Mesothelial cell of epicardium (in vitro differentiated cells): Measurements from ENCODE around the gene FAM124A. TPM values are rescaled to one million over a fixed set of nuclear protein-coding genes. Genes with fewer than 3 reads are reported as not detected.

Experiments
- DNase-seq, 2 experiments: peaks; one replicate each; pipeline ENCODE4 v3.0.0; 2021; ENCODE audit warnings: low spot score in 2 of 2; ENCODE audit not compliant: unreplicated experiment in 2 of 2
- H3K27ac Mint-ChIP-seq: 2 replicates; pipeline ENCODE4 v1.8.0; 2021; ENCODE audit warnings: mixed read lengths
- H3K27me3 Mint-ChIP-seq: 2 replicates; pipeline ENCODE4 v1.8.0; 2021; ENCODE audit warnings: low read depth, mixed read lengths
- H3K36me3 Mint-ChIP-seq: 2 replicates; pipeline ENCODE4 v1.8.0; 2021; ENCODE audit warnings: mixed read lengths
- H3K4me1 Mint-ChIP-seq: 2 replicates; pipeline ENCODE4 v1.8.0; 2021; ENCODE audit warnings: mixed read lengths
- H3K4me3 Mint-ChIP-seq: 2 replicates; pipeline ENCODE4 v1.8.0; 2021; ENCODE audit warnings: mild to moderate bottlenecking, moderate library complexity, mixed read lengths
- H3K9me3 Mint-ChIP-seq: 2 replicates; pipeline ENCODE4 v1.8.0; 2021; ENCODE audit warnings: mixed read lengths
- total RNA-seq: library from RNA; stranded (reverse); gene quantifications from 3 replicates; pipeline ENCODE4 v1.2.1, GENCODE V29; 2021
- TF ChIP-seq, protein P1 (sequence below): fragments of 200-600 bp; sonication (generic); IDR thresholded peaks from one replicate; pipeline ENCODE4 v1.5.0; 2021; ENCODE audit warnings: antibody characterized with exemption; ENCODE audit not compliant: unreplicated experiment

Gene FAM124A
- total RNA-seq, 1 donor from 2014 or later = 0.78 TPM

DNA sequence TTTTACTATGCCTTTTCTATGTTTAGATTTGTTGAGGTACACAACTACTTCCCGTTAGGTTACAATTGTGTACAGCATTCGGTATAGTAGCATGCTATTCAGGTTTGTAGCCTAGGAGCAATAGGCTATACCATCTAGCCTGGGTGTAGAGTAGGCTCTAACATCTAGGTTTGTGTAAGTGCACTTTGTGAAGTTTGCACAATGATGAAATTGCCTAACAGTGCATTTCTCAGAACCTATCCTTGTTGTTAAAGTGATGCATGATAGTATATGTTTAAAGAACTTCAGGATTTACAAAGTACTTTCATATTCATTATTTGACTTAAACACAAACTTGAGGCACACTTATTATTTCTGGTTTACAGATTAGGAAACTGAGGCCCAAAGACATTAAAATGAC lies 105.8 kb downstream of the FAM124A start:
- no peak for DNase-seq
- TF ChIP-seq, protein P1, sequence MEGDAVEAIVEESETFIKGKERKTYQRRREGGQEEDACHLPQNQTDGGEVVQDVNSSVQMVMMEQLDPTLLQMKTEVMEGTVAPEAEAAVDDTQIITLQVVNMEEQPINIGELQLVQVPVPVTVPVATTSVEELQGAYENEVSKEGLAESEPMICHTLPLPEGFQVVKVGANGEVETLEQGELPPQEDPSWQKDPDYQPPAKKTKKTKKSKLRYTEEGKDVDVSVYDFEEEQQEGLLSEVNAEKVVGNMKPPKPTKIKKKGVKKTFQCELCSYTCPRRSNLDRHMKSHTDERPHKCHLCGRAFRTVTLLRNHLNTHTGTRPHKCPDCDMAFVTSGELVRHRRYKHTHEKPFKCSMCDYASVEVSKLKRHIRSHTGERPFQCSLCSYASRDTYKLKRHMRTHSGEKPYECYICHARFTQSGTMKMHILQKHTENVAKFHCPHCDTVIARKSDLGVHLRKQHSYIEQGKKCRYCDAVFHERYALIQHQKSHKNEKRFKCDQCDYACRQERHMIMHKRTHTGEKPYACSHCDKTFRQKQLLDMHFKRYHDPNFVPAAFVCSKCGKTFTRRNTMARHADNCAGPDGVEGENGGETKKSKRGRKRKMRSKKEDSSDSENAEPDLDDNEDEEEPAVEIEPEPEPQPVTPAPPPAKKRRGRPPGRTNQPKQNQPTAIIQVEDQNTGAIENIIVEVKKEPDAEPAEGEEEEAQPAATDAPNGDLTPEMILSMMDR = no peak
- no peak overlapping the region for H3K27ac Mint-ChIP-seq
- no peak overlapping the region for H3K4me3 Mint-ChIP-seq
- no peaks in the 10 kb centered on the region for H3K36me3 Mint-ChIP-seq
- H3K27me3 Mint-ChIP-seq = peaks cover 2% of the 10 kb centered on the region
- H3K4me1 Mint-ChIP-seq = no peaks in the 10 kb centered on the region
- H3K9me3 Mint-ChIP-seq = no peaks in the 10 kb centered on the region

DNA sequence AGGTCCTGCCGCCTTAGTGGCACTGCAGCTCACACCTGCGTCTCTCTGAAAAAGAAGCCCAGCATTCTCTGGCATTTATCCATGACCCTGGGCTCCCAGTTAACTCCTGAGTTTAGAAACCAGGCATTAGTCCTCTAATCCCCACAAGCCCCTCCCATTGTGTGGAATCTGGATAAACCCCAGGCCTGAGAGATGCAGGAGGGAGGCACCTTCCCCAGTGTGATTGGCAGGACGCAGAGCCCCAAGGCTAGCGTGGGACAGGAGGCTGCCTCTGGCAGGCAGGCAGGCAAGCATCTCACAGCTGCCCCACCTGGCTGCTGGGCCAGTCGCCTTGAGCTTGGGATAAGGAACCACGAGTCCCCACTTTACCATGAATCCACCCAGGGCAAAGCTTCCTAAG lies 106.3 kb downstream of the FAM124A start:
- Mint-ChIP-seq H3K9me3 (no peaks in the 10 kb centered on the region), H3K4me3 (no peak overlapping the region), H3K4me1 (no peaks in the 10 kb centered on the region), H3K27ac (no peak overlapping the region), H3K27me3 (no peaks in the 10 kb centered on the region), H3K36me3 (no peaks in the 10 kb centered on the region)
- TF ChIP-seq, protein P1 = no peak
- no peak for DNase-seq

DNA sequence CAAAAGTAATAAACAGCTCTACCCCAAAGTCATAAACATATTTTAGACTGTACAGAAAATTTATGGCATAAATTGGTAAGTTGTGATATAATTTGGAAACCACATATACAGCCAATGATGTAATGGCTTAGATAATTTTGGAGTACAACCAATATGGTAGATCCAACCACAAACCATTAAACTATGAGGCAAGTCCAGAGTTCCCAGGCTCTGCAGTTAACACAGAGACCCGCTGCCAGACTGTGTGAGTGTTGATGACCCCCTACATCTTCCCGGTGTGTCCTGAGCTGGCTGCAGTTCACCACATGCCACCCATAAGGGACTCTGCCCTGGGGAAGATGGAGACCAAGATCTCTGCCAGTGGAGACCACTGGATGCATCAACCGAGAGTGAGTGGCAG lies 107.4 kb downstream of the FAM124A start:
- H3K4me3 Mint-ChIP-seq = no peak overlapping the region
- H3K36me3 Mint-ChIP-seq = no peaks in the 10 kb centered on the region
- TF ChIP-seq, protein P1 = no peak
- DNase-seq = no peak
- no peaks in the 10 kb centered on the region for H3K4me1 Mint-ChIP-seq
- no peaks in the 10 kb centered on the region for H3K9me3 Mint-ChIP-seq
- H3K27me3 Mint-ChIP-seq = no peaks in the 10 kb centered on the region
- no peak overlapping the region for H3K27ac Mint-ChIP-seq

DNA sequence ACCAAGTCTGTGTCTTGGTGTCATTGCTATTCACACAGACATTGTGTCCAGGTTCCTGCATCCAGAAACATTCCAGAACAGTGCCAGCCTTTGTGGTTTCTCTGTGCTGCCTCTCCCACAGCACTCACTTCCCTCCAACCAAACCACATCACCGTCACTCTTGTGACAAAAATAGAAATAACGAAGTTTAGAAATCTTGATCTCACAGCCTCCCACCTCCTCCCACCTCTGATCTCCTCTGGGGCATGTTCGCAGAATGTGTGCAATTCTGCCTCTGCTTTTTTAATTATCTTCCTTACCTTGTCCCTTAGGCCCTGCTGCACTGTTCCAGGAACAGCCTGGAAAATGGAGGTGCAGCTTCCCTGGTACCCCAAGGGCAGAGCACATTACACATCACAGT lies 108.6 kb downstream of the FAM124A start:
- TF ChIP-seq, protein P1 = no peak
- Mint-ChIP-seq H3K4me1 (no peaks in the 10 kb centered on the region), H3K9me3 (no peaks in the 10 kb centered on the region), H3K4me3 (no peak overlapping the region), H3K27me3 (no peaks in the 10 kb centered on the region), H3K36me3 (no peaks in the 10 kb centered on the region), H3K27ac (no peak overlapping the region)
- no peak for DNase-seq

DNA sequence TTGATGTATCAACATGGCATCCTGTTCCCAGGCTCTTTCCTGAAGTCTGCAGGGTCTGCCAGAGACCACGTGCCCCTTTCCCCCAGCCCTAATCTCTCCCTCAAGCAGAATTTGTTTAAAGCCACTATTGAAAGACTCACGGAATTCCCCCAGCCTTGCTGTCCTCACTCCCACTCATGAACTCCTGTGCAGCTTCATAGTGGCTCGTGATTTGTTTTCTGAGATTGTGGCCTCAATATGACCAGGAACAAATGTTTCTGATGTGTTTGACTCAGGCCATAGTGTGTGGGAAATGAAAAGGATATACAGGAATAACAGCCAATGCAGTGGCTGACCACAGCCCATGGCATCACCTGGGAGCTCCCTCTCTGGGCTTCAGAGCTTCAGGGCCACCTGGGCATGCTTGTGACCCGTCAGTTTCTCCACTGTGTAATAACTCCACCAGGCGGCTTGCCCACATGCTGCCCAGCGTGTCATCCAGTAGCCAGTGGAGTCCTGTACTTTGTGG lies 109.2 kb downstream of the FAM124A start:
- TF ChIP-seq, protein P1 = no peak
- H3K36me3 Mint-ChIP-seq = no peaks in the 10 kb centered on the region
- no peak overlapping the region for H3K27ac Mint-ChIP-seq
- no peak for DNase-seq
- H3K4me1 Mint-ChIP-seq = no peaks in the 10 kb centered on the region
- H3K4me3 Mint-ChIP-seq = no peak overlapping the region
- H3K27me3 Mint-ChIP-seq = no peaks in the 10 kb centered on the region
- H3K9me3 Mint-ChIP-seq = no peaks in the 10 kb centered on the region
